GM12864 (cell line): ENCODE measurements around the gene SNRPD1.
"Not testable (repeated sequence)": the region's sequence is repeated elsewhere in the genome, so short reads cannot be mapped to it uniquely, and the experiment has no call there.

Experiments used
- DNase-seq: peaks from one replicate; pipeline ENCODE4 v3.0.0-alpha.2; 2011; ENCODE audit warnings: low read depth
- H3K4me3 ChIP-seq: 2 replicates; pipeline ENCODE4 v1.5.1; 2011; ENCODE audit warnings: mild to moderate bottlenecking, low read depth, low read length, control low read depth
- TF ChIP-seq, protein P1 (sequence below): IDR thresholded peaks from 2 replicates; pipeline ENCODE4 v1.5.1; 2011; ENCODE audit warnings: low read depth, mild to moderate bottlenecking, moderate library complexity, low read length, control low read depth, inconsistent platforms; ENCODE audit errors: missing control alignments

The SNRPD1 gene

DNA sequence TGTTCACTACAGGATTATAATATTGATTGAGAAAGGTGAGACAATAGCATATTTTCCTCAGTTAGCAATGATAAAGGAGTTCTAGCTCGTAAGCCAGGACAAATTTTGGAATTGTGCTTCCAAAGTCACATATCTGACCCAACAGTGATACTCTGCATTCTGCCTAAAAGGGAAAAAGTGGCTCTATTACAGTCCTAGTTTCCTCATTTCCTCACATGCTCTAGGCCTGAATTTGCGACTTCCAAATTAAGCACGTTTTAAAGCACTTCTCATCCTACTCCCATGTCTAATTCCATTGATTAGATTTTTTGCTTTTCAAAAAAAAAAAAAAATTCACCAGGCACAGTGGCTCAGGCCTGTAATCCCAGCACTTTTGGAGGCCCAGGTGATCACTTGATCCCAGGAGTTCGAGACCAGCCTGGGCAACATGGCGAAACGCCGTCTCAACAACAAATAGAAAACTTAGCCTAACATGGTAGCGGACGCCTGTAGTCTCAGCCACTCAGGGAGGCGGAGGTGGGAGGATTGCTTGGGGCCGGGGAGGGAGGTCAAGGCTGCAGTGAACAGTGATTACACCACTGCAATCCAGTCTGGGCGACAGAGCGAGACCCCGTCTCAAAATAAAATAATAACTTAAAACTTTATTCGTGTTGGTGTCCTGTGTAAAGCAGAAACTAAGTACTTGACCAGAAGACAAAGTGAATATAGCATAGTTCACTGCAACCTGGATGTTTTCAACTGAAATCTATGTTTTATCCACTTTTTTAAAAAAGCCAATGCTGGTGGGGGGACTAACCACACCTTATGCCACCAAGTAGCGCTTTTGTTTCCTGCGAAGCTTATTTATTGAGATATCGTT lies 13.2 kb upstream of the SNRPD1 start:
- DNase-seq, result no peak
- peak overlapping the region; percentile 76 for H3K4me3 ChIP-seq
- TF ChIP-seq, protein P1, sequence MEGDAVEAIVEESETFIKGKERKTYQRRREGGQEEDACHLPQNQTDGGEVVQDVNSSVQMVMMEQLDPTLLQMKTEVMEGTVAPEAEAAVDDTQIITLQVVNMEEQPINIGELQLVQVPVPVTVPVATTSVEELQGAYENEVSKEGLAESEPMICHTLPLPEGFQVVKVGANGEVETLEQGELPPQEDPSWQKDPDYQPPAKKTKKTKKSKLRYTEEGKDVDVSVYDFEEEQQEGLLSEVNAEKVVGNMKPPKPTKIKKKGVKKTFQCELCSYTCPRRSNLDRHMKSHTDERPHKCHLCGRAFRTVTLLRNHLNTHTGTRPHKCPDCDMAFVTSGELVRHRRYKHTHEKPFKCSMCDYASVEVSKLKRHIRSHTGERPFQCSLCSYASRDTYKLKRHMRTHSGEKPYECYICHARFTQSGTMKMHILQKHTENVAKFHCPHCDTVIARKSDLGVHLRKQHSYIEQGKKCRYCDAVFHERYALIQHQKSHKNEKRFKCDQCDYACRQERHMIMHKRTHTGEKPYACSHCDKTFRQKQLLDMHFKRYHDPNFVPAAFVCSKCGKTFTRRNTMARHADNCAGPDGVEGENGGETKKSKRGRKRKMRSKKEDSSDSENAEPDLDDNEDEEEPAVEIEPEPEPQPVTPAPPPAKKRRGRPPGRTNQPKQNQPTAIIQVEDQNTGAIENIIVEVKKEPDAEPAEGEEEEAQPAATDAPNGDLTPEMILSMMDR, result no peak

DNA sequence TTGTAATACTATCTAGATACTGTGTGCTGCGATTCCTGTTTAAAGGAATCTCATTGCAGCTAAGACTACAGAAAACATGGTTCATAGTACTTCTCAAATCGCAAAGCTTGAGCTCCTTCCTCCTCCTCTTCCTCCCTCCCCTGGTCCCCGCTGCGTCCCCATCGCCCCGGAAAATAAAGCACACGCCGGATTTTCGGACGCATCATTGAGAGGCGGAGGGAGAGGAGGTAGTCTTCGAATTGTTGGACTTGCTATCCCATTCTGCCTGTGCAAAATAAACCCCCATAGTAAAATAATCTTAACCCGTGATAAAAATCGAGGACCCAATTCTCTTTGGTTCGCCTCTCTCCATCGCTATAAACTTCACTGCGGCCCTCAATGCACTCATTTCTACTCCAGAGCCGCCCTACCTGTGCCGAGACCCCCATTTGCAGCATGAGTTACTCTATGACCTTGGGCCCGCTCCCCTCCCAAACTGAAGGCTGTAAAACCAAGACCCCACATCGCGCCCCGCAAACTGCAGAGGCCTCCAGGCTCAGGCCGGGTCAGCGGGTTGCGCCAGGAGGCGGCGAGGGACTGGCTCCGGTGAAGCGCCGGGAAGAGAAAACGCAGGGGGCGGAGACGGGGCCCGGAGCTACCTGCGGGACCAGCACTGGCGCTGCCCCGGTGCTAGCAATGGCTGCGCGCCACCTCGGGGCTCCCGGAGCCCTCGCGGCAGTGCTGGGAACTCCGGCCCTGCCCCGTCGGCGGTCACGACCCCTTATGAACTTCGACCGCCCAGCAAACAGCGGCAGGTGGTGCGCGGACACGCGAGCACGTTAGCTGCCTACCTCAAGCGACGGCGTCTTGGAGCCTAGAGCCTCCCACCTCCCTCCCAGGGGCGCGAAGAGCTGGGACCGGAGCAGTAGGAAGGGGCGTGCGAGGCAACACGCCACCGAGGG lies 12.3 kb upstream of the SNRPD1 start:
- TF ChIP-seq, protein P1, result no peak
- no peak for DNase-seq
- H3K4me3 ChIP-seq, result peak overlapping the region; percentile 76

DNA sequence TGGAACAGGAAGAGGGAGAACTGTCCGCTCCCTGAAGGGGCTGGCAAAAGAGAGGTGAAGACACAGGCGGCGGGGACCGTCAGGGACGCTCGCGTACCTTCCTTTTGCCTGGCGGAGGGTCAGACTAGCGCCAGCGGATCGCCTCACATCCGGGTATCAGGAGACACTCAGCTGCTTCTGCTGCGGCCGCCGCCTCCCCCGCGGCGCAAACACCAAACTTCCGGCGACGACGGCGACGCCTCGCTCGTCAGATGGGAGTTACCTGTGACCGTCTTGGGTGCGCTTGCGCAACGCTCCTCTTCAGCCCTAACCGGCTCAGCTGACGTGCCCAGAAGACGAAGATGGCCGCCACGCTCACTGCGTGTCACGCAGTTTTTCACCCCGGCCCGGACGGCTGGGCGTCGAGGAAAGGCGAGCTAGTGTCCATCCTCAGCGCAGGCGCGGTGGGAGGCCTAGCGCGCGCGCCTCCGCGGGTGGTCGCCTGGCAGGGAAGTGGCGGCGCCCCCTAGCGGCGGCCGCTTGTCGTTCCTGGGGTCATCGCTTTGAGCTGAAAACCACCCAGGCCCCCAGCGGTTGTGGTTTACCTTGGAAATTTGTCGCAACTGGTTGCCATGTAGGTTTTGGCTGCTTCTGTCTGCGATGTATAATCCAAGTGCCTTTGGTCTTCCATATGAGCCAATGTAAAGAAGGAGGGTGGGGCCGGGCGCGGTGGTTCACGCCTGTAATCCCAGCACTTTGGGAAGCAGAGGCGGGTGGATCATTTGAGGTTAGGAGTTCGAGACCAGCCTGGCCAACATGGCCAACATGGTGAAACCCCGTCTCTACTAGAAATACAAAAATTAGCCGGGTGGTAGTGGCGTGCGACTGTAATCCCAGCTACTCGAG lies 11.3 kb upstream of the SNRPD1 start, which contains the start of gene ESCO1:
TSS of gene ESCO1 (minus strand) at position 179 of the 885 bp plus-strand sequence. CDS start 25,861 bp downstream, outside the sequence.
- TF ChIP-seq, protein P1, result peak; percentile 96
- peak within 1 kb of the TSS; percentile 76 for H3K4me3 ChIP-seq

DNA sequence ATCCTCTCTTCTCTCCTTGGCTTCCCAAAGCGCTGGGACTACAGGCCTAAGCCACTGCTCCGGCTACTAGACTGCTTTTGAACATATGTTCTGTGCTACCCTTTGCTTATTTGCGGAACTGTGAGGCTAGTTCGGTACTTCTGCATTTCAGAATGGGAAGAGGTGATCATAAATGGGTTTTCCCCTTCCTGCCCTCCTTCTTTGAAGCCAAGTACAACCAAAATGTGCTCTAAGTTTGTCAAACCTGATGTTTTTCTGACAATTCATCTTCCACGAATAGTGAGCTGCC lies 9.9 kb upstream of the SNRPD1 start:
- TF ChIP-seq, protein P1, result no peak
- H3K4me3 ChIP-seq, result no peak overlapping the region
- DNase-seq, result no peak

More for the DNA sequence above, 11.3 kb upstream of the SNRPD1 start, which contains the start of gene ESCO1:
- DNase-seq, result peak; percentile 97

DNA sequence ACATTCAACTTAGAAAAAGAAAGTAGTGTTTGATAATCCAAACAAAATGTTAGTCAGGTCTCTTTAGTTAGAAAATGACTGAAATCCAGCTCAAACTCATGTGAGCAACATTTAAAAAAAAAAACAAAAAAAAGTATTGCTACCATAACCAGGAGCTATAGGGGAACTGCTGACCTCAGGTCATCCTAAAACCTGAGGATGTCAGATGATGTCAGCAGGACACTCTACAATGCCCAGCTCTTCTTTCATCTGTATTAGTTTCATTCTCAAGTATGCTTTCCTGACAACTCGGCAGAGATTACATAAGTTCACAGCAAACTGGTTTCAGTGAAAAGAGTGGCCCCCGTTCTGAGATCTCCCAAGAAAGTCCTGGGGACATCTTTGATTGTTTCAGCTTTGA lies 7.4 kb upstream of the SNRPD1 start:
- TF ChIP-seq, protein P1, result no peak
- H3K4me3 ChIP-seq, result no peak overlapping the region
- DNase-seq, result no peak

DNA sequence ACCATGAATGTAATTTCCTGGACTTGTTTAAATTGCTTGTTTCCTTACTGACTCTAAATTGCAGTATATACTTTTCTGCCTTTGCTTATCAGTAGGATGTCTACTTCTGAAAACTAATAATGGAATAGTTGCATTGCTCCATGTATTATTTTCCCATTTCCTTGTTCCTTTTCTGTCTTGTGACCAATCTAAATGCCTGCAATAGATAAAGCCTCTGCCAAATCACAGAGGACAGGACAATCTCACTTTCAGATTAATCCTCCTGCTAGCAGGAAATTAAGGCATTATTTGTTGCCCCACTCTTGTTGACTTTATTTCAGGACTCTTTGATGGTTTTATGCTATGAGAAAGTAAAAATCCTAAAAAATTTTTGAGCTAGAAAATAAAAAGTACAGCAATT lies 6.9 kb upstream of the SNRPD1 start:
- no peak for DNase-seq
- TF ChIP-seq, protein P1, result no peak
- no peak overlapping the region for H3K4me3 ChIP-seq

DNA sequence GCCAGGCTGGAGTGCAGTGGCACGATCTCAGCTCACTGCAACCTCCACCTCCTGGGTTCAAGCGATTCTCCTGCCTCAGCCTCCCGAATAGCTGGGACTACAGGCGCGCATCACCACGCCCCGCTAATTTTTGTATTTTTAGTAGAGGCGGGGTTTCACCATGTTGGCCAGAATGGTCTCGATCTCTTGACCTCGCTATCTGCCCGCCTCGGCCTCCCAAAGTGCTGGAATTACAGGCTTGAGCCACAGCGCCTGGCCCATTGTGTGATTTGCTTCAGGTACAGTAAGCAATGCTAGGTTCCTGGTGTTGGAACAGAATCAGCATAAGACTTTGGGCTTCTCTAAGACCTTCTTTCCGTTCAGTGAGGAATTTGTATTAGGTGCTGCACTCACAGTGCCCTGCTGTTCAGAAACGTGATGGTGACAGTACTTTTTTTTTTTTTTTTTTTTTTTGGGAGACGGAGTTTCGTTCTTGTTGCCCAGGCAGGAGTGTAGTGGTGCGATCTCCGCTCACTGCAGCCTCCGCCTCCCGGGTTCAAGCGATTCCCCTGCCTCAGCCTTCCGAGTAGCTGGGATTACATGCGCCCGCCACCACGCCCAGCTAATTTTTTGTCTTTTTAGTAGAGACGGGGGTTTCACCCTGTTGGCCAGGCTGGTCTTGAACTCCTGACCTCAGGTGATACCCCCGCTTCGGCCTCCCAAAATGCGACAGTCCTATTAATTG lies 551 bp upstream of the SNRPD1 start:
- not testable (repeated sequence) for DNase-seq

DNA sequence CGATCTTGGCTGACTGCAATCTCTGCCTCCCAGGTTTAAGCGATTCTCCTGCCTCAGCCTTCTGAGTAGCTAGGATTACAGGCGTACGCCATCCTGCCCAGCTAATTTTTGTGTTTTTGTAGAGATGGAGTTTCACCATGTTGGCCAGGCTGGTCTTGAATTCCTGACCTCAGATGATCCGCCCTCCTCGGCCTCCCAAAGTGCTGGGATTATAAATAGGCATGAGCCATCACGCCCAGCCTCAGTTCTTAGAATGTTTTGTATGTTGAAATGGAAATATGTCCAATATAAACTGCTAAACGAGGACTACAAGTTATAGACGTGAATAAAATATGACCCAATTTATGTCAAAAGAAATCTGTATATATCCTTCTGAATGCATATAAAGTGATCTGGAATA lies 9.5 kb downstream of the SNRPD1 start:
- DNase-seq, H3K4me3 ChIP-seq: not testable (repeated sequence)

More for the DNA sequence above, 551 bp upstream of the SNRPD1 start:
- H3K4me3 ChIP-seq, result peak overlapping the region; percentile 93; the same call in 1 of the 2 replicates
